ENCODE measurements around the gene DCLK2. TPM values are rescaled to one million over a fixed set of nuclear protein-coding genes. Genes with fewer than 3 reads are reported as not detected.

Gene DCLK2
- total and polyA plus RNA-seq, 2 of the 8 experiments (the other 6 are each of a cell fraction or from before 2014, with no cell fraction given): 0.32 to 0.37 TPM

DNA sequence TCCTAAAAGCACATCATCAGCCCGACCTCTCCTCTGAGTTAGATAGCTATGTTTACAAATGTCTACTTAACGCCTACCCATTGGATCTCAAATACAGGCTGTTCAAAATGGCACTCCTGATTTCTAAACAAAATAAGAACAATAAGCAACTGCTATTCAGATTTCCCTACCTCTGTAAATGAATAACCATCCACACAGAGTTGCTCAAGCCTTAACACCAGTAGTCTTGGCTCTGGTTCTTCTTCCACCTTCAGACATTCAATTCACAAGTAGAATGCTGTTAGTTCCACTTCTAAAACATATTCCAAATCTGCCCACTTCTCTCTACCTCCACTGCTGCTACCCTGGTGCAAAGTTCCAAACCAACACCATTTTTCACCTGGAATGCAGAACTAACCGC, 27.1 kb upstream of the DCLK2 start:
- POLR2A ChIA-PET (ENCODE audit: partially characterized antibody): no interaction called here

More for the DNA sequence above, 27.1 kb upstream of the DCLK2 start:
- H3K79me2 ChIP-seq (ENCODE audit: control insufficient read depth in 1 of 2, insufficient read depth in 2 of 2, low read length in 2 of 2): no peaks in the 10 kb centered on the region
- no peaks in the 10 kb centered on the region for H3K36me3 ChIP-seq (ENCODE audit: control insufficient read depth in 2 of 4, insufficient read depth in 4 of 4, low read length in 3 of 4)
- H3K27ac ChIP-seq (ENCODE audit: low read depth, low read length): no peak overlapping the region
- H3K27me3 ChIP-seq (replicated peaks in 1 of 4; ENCODE audit: control insufficient read depth in 3 of 4, extremely low read depth in 1 of 4, insufficient read depth in 3 of 4, low read length in 3 of 4): no peaks in the 10 kb centered on the region
- no peaks in the 10 kb centered on the region for H4K20me1 ChIP-seq (replicated peaks in 1 of 2; ENCODE audit: control insufficient read depth in 1 of 2, insufficient read depth in 2 of 2, low read length in 2 of 2)
- no peak overlapping the region for H3K18ac ChIP-seq (ENCODE audit: extremely low read depth, low read length)
- no peak overlapping the region for H3K4me2 ChIP-seq (ENCODE audit: insufficient read depth in 1 of 2, low read depth in 2 of 2, low read length in 2 of 2)
- H3K14ac ChIP-seq (ENCODE audit: insufficient read length): no peak overlapping the region
- no peaks in the 10 kb centered on the region for H3K4me1 ChIP-seq (replicated peaks in 1 of 4; ENCODE audit: control insufficient read depth in 3 of 4, insufficient read depth in 4 of 4, low read length in 3 of 4)
- H3K23ac ChIP-seq (ENCODE audit: insufficient read length): no peak overlapping the region
- no peak overlapping the region for H2BK120ac ChIP-seq (replicated peaks; ENCODE audit: low read depth, low read length)
- H3K4ac ChIP-seq (replicated peaks; ENCODE audit: insufficient read length, low read depth, low read length): no peak overlapping the region
- CTCF ChIA-PET (ENCODE audit: partially characterized antibody): no interaction called here
- no peak overlapping the region for H4K8ac ChIP-seq (ENCODE audit: extremely low read depth, insufficient read depth, low read length)
- H3K56ac ChIP-seq (replicated peaks; ENCODE audit: insufficient read length, low read depth, low read length): no peak overlapping the region
- no peak overlapping the region for H2BK15ac ChIP-seq (ENCODE audit: low read length)
- no peak overlapping the region for H2BK20ac ChIP-seq (ENCODE audit: low read length)
- WGBS, 2 experiments (ENCODE audit: extremely low coverage in 1 of 2, insufficient coverage in 1 of 2, insufficient read length in 1 of 2, insufficient replicate concordance in 2 of 2, low coverage in 1 of 2, low lambda C conversion rate in 2 of 2, missing lambda C conversion rate in 1 of 2): 87% methylated on average over 3 of the region's 3 CpGs; no CpG with 5 or more reads in 1 of the 2 experiments
- H3K79me1 ChIP-seq (ENCODE audit: low read depth, low read length): no peaks in the 10 kb centered on the region
- H3K9ac ChIP-seq (replicated peaks in 1 of 4; ENCODE audit: extremely low read depth in 1 of 4, low read depth in 3 of 4, low read length in 3 of 4): no peak overlapping the region
- no peak overlapping the region for H2BK5ac ChIP-seq (ENCODE audit: low read depth, low read length)
- FAIRE-seq (no peak), DNase-seq (ENCODE audit: low read depth in 1 of 2, low spot score in 2 of 2) (no peak)
- no peak overlapping the region for H2BK12ac ChIP-seq (ENCODE audit: low read depth, low read length)
- H3K4me3 ChIP-seq (ENCODE audit: extremely low read depth in 1 of 4, insufficient read depth in 2 of 4, low read depth in 3 of 4, low read length in 4 of 4): no peak overlapping the region
- no peak overlapping the region for H2AK5ac ChIP-seq (ENCODE audit: low read depth, low read length)
- TF ChIP-seq HDAC2 (IDR thresholded peaks at IDR 0.05; ENCODE audit: borderline replicate concordance in 1 of 2, low read depth in 2 of 2, low read length in 2 of 2) (no peak), TCF12 (IDR thresholded peaks at IDR 0.05; ENCODE audit: low read depth, low read length) (no peak)
- no peak overlapping the region for H2AFZ ChIP-seq (ENCODE audit: low read length)
- H4K5ac ChIP-seq (ENCODE audit: insufficient read length, low read depth, low read length): no peak overlapping the region
- no peak overlapping the region for H4K91ac ChIP-seq (replicated peaks; ENCODE audit: insufficient read length, low read length)
- H3K9me3 ChIP-seq (ENCODE audit: insufficient read depth in 2 of 2, low read depth in 1 of 2, low read length in 1 of 2): peaks cover 3 to 5% of the 10 kb centered on the region in 2 experiments; a peak in 2 of 4 replicates
- H3K23me2 ChIP-seq (ENCODE audit: low read depth, low read length): no peaks in the 10 kb centered on the region
